GM18511 (cell line): ENCODE measurements around the gene GNA15.

Experiments used
- ATAC-seq: cut with Tn5 transposase; IDR thresholded peaks from one replicate; pipeline ENCODE4 v1.9.1; 2021; ENCODE audit warnings: mild to moderate bottlenecking, moderate library complexity; ENCODE audit not compliant: unreplicated experiment

The GNA15 gene

DNA sequence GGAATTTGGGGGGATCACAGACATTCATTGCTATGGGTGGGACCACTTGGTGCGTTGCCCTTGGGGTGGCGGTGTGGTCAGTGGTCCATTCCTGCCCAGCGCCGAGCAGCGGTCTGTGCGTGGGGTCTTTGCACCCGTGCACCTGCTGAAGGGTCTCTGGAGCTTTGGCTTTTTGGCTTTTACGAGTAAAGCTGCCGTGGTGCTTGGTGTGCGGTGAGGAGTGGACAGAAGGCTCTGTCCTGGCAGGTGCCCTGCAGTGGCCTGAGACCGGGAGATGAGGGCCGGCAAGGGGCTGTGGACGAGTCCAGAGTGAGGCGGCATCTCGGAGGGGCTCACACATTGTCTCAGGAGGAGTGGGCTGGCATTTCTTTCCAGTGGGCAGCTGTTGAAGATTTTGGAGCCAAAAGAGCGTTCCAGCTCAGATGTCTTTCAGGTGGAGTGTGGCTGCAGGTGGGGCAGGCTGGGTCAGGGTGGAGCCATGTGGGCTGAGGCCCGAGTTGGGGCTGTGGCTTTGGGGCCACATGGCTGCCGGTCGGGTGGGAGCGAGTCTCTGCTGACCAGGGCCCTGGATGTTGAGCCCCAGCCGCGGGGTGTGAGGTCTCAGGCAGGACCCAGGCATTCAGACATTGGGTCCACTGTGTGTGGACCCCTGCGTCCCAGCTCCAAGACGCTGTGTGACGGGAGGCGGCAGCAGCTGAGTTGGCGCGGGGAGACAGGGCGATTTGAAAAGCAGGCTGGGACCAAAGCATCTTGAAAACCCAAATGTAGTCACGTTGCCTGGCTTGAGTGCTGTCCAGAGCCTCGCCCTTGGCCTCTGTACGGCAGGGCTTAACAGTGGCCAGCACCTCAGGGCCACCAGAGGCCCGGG is 30.0 kb upstream of the GNA15 start:
- ATAC-seq, result no peak

DNA sequence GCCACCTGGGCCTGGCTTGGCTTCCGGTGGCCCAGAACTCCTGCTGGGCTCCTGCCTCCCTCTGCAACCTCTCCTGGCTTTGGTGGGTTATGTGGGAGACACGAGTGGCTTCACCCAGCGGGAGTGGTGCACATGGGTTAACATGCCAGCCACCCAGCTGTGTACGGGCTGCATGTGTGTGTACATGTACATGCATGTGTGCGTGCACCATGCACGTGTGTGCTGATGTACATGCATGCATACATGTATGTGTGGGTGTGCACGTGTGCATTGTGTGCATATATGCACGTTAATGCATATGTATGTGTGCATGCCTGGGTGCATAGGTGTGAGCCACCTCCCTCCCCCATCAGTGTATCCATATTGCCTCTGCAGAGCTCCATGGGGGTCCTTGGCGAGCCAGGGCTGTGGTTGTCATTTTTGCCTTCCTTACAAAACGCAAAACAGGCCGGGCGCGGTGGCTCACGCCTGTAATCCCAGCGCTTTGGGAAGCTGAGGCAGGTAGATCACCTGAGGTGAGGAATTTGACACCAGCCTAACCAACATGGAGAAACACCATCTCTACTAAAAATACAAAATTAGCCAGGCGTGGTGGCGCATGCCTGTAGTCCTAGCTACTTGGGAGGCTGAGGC is 29.2 kb upstream of the GNA15 start:
- ATAC-seq, result no peak

DNA sequence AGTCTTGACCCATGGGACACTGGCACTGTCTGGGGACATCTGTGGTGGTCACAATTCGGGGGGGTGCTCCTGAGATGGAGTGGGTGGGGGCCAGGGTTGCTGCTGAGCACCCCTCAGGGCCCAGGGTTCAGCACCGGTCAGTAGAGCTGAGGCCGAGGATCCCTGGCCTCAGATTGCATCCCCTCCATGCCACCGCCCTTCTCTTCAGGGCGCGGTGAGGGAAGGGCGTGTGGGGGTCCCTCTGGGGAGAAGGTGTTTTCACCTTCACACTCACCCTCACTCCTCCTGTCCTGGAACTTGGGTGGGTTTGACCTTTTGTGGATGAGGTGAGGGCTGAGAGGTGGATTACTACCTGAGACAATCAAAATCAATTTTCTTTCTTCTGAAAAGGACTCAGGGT is 28.2 kb upstream of the GNA15 start:
- ATAC-seq, result no peak

DNA sequence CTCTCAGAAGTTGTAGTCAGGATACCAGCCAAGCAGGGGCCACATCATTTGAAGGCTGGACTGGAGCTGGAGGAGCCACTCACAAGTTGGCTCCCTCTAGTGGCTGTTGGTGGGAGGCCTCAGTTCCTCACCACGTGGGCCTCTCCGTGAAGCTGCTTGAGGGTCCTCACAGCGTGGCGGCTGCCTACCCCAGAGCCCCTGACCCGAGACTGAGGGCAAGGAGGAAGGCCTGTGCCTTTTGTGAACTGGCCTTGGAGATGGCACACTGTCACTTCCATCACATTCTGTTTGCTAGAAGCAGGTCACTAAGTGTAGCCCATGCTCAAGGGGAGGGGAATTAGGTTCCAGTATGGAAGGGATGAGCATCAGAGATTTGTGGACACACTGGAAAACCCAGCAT is 27.1 kb upstream of the GNA15 start:
- no peak for ATAC-seq

DNA sequence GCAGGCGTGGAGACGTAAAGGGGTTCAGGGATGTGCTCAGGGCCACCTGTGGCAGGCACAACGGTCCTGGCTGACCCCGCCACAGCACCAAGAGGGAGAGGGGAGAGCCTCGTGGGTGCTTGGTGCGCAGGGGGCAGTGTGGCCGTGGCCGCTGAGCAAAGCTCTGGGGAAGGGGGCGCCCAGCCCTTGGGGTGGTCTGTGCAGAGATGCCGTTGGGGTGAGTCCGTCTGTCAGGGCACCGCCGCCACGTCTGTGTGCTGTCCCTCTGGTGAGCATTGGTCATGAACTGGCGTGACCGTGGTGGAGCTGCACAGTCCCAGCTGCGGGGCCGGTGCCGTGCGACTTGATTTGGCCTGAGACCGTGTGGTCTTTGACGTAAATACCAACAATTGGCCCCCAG is 26.3 kb upstream of the GNA15 start:
- ATAC-seq, result no peak

DNA sequence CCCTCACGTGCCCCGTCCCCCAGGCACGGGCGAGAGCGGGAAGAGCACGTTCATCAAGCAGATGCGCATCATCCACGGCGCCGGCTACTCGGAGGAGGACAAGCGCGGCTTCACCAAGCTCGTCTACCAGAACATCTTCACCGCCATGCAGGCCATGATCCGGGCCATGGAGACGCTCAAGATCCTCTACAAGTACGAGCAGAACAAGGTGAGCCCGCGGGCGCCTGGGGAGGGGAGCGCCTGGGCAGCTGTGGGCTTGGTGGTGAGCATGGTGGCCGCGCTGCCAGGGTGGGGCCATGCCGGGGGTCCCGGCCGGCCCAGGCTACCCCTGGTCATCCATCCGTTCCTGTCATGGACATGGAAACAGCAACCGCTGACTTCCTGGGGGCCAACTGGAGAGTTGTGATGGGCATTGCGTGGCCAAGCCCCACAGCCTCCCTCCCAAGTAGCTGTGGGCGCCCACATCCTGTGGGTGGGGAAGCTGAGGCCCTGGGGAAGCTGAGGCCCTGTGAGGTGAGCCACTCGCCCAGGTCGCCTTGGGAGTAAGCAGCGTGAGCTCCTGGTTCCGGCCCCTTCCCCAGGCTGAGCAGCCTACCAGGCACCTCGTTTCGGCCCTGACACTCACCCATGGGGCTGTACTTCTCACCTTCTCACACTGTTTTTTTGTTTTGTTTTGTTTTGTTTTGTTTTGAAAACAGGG is 25.6 kb upstream of the GNA15 start:
- ATAC-seq, result no peak

DNA sequence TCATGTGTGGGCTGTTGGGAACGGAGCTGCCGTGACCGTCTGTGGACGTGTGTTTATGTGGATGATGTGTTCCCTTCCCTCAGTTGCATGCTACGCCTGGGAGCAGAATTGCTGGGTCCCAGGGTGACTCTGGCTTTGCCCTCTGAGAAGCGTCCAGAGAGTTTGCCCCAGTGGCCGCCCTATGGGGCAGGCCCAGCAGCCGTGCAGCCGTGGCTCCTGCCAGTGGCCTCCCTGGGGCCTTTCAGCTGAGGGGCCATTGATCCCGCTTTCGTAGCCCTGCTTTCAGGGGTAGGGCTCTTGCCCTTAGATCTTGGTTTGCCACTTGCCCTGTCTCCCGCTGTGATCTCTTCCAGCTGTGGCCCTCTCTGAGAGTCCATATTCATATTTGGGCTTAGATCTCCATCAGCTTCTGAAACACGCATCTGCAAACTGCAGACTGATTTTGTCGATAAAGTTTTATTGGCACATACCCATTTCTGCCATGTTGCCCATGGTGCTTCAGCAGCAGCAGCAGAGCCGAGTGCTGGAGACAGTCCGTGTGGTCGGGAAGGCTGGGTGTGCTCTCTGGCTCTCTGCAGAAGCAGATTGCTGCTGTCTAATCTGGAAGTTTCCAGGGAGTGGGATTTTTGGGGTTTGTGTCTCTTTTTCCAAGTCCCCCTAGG is 24.1 kb upstream of the GNA15 start:
- no peak for ATAC-seq

DNA sequence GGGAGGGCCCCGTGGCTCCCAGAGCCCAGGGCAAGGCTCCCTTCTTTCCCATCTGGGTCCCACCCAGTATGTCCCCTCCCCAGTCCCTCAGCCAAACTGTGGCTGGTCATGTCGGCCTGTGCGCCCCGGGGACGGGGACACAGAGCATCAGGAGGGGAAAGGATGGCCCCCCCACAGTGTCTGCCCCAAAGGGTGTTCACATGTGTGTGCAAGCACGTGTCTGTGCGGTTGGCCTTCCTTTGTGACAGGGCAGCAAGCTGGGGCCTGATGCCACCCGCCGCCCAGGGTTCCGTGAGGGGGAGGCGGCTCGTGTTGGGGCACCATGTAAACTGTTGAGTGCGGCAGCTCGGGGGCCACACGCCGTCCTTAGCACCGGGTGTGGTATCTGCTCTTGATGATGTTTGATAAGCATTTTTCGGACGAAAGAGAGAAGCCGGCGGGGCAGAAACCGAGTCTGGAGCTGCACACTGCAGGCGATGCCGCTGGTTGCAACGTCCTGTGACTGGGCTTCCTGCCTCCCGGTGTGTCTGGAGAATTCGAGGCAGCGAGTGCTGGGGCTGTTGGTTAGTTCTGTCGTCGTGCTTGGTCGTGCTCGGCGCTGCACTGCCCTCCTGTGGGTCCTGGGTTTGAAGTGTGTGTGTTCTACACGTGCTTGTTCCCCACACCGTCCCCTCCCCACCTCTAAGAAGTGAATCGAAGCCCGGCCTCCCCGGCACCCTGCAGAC is 23.3 kb upstream of the GNA15 start:
- no peak for ATAC-seq

DNA sequence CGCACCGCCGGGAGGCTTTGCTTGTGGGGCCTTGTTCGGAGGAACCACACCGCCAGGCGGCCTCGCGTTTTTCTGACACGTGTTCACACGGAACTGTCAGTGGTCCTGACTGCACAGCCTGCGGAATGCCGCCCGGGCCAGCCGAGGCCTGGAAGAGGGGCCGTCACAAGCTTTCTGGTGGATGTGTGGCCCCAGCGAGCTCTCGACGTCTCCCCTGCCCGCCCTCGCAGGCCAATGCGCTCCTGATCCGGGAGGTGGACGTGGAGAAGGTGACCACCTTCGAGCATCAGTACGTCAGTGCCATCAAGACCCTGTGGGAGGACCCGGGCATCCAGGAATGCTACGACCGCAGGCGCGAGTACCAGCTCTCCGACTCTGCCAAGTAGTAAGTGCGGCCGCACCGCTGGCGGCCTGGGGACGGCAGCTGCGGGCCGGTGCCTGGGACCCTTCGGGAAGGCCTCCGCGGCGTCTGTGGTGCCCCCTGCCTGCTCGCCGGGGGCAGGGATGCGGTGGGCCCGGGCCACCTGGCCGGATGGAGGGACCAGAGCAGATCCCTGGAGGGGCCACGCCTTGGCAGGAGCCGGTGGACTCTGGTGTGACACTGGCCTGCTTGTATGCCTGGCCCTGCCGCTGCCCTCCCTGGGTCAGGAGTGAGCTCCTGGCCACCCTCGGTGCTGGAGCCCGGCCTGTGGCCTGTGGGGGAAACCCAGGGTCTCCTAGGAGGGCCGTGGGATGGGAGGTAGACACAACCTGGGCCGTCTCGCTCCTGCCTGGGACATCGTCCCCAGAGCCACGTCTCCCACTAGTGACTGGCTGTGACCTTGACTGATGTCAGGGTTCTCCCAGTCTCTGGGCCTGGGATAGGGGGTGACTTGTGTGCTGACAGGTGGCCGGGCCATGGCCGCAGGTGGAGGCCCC is 22.5 kb upstream of the GNA15 start:
- ATAC-seq, result no peak

DNA sequence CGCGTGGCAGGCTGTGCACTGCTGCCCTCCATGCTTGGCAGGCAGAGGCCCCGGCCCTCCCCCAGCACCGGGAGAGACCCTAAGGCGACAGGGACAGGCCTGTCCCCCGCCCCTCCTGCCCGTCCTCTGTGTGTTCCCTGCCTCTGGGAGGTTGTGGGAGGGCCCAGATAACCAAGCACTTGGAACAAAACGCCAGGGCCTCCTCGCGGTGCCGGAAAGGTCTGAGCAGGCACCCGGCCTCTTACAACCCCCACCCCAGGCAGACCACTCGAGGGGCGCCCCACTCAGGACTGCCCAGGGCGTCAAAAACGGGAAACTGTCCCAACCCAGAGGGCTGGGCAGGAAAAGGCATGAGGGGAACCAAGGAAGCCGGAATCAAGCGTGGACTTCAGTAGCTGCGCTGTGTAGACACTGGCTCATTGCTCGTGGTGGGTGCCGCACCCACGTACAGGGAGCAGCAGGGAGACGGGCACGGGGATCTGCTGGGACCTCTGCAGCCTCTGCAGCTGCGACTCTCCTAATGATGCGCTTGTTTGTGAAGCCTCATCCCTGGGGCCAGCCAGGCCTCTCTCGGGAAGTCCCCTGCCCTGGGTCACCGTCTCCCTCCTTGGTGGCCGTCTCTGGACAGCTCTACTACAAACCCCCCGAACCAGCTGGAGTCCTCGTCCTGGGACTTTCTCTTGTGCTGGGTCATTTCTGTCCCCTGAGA is 21.7 kb upstream of the GNA15 start:
- no peak for ATAC-seq

DNA sequence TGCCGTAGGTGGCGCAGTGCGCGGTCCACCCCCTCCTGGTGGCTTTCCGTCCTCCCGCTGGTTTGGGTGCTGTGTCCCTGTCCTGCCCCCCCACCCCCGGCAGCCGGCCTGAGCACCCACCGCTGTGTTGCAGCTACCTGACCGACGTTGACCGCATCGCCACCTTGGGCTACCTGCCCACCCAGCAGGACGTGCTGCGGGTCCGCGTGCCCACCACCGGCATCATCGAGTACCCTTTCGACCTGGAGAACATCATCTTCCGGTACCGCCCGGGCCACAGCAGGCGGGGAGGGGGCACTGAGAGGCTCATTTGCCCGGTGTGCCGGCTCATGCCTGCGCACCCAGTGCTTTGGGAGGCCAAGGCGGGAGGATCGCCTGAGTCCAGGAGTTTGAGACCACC is 21.0 kb upstream of the GNA15 start:
- ATAC-seq, result no peak

DNA sequence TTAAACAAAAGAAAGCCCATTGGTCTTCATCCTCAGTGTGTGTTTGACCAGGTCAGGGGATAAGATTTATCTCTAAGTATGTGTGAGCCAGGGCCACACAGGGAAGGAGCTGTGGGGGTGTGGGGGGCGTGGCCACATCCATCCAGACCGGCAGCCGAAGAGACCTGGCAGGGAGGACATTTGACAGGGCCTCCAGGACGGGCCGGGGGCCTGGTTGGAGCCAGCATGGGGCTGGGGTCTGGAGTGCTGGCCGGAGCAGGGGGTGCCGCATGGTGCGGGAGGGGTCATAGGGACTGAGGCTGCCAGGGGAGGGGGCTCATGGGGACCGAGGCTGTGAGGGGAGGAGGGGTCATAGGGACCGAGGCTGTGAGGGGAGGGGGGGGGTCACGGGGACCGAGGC is 20.4 kb upstream of the GNA15 start:
- ATAC-seq, result no peak

DNA sequence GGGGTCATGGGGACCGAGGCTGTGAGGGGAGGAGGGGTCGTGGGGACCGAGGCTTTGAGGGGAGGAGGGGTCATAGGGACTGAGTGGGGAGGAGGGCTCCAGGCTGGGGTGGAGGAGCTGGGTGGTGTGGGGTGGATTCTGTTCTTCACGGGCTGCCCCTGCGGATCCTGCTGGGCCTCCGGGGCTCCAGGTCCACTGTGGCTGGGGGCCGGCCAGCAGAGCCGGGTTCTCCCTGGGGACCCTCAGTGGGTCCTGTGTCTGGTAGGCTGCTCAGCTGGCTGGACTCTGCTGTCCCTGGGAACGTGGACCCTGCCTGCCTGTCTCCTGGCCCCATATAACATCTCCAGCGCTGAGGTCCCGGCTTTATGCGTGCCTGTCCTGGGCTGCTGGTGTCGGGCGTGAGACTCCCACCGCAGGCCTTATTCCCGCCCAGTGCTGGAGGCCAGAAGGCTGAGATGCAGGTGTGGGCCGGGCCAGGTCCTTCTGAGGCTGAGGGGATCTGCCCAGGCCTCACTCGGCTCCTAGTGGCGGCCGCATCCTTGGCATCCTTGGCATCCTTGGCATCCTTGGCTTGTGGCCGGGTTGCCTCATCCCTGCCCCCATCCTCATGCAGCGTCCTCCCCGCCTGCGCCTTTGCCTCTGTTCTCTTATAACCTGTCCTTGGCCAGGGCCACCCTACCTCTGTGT is 19.8 kb upstream of the GNA15 start:
- ATAC-seq, result no peak

DNA sequence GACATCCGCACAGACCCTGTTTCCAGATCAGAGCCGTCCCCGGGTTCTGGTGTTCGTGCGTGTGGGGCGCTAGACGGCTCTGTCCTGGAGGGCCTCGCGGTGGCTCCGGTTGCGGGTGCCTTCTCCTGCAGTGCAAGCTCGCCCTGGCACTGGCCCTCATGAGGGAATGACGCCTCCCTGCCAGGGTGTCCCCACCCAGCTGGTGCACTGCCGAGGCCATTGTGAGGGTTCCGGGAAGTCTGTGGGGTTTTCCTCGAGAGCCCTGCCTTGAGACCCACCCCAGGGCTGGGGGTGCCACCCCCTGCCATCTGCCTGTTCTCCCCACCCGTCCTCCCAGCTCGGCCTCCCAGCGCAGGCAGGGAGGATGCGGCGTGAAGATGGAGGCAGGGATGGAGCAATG is 19.2 kb upstream of the GNA15 start:
- ATAC-seq, result no peak

DNA sequence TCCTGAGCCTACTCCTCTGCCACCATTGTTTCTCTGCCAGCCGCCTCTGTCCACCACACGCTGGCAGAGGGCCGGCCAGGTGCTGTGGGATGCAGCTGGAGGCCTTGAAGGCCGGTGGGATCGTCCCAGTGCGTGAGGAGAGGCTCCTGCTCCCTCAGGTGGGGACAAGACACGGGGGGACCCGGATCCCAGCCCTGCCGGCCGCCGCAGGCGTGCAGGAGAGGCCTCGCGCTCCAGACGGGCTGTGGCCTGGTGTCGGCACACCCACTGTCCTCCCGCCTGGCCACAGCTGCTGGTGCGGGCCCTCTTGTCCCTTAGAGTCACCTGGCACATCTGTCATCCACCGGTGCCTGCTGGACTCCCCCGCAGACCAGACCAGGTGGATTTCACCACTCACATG is 18.1 kb upstream of the GNA15 start:
- no peak for ATAC-seq

DNA sequence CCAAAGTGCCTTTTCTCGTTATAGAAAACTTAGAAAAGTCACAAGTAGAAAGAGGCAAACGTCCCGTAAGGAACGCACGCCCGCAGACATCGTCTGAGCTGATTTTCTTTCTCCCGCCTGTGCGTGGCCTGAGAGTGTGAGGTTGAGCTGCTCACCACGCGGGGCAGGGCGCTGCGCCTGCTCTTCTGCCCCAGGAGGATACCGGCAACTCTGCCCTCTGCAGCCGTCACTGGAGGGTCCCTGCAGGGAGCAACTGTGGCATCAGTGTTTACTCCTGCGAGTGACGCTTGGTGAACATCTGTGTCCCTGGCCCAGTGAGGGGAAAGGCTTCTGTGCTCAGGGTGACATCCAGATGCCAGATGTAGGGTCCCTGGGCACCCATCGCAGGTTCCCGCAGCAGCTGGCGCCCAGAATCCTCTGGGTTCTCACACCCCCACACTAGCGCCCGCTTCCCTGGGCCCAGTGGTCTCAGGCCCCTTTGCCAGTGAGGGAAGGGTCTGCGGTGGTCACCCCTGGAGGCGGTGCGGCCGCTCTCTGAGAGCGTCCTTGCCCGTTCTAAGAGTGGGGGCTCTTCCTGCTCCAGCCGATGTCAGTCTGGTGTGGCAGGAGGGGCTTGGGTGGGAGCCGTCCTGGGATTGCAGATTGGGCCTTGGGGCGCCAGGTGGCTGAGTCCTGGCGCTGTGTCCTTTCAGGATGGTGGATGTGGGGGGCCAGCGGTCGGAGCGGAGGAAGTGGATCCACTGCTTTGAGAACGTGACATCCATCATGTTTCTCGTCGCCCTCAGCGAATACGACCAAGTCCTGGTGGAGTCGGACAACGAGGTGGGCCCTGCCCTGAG is 17.4 kb upstream of the GNA15 start:
- no peak for ATAC-seq

DNA sequence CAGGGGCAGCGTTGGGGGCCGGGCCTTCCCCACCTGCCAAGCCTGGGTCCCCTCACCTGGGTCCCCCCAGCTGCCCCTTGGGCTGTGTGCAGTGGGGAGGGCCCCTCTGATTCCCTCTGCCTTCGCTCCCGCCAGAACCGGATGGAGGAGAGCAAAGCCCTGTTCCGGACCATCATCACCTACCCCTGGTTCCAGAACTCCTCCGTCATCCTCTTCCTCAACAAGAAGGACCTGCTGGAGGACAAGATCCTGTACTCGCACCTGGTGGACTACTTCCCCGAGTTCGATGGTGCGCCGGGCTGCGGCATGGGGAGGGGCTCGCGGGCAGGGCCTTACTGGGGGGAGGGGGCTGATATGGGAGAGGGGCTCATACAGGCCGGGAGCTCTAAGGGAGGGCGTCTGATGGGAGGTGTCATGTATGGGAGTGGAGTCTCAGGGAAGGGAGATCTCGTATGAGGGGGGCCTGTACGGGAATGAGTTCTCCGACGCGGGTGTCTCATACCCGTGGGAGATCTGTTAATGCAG is 16.7 kb upstream of the GNA15 start:
- no peak for ATAC-seq
